Keratinocyte (primary cell): ENCODE results near the gene MRM2. TPM values are rescaled to one million over a fixed set of nuclear protein-coding genes. Genes with fewer than 3 reads are reported as not detected.

Experiments
- DNase-seq: peaks from one replicate; pipeline ENCODE4 v3.0.0-alpha.2; 2011; ENCODE audit warnings: low read depth, missing footprints, low spot score
- FAIRE-seq: peaks from 2 replicates; lab custom pipeline; 2011; peaks lifted over from hg19 to GRCh38; lab: Jason Lieb, UNC
- H2AFZ ChIP-seq: 2 replicates; pipeline ENCODE4 v1.6.0; 2012; ENCODE audit warnings: low read length, control low read depth, inconsistent platforms; ENCODE audit not compliant: control insufficient read depth
- H3K27ac ChIP-seq: 2 replicates; pipeline ENCODE4 v1.5.1; 2011; ENCODE audit warnings: low read length; ENCODE audit not compliant: control insufficient read depth, insufficient read depth
- H3K27me3 ChIP-seq: 3 replicates; pipeline ENCODE4 v1.6.0; 2011; ENCODE audit warnings: low read length; ENCODE audit not compliant: control insufficient read depth, insufficient read depth; ENCODE audit errors: extremely low read depth
- H3K36me3 ChIP-seq, 2 experiments: 2 replicates in 1 of 2; 3 replicates in 1 of 2; pipeline ENCODE4 v1.5.1; 2011; ENCODE audit warnings: low read length in 2 of 2, mild to moderate bottlenecking in 1 of 2; ENCODE audit not compliant: control insufficient read depth in 2 of 2, insufficient read depth in 2 of 2; ENCODE audit errors: extremely low read depth in 1 of 2
- H3K4me1 ChIP-seq: 3 replicates; pipeline ENCODE4 v1.5.1; 2011; ENCODE audit warnings: low read length; ENCODE audit not compliant: control insufficient read depth, insufficient read depth; ENCODE audit errors: extremely low read depth
- H3K4me2 ChIP-seq: 3 replicates; pipeline ENCODE4 v1.6.0; 2011; ENCODE audit warnings: low read depth, low read length; ENCODE audit not compliant: control insufficient read depth, insufficient read depth; ENCODE audit errors: extremely low read depth
- H3K4me3 ChIP-seq, 3 experiments: fragments of 200-600 bp in 1 of 3; sonication (generic) in 1 of 3; 2 replicates in 2 of 3; 3 replicates in 1 of 3; pipeline ENCODE4 v1.5.1; 2011 to 2016; ENCODE audit warnings: low read length in 3 of 3, mild to moderate bottlenecking in 3 of 3, control low read depth in 2 of 3, inconsistent platforms in 1 of 3, low read depth in 1 of 3, mixed read lengths in 1 of 3, mixed run types in 1 of 3, moderate library complexity in 1 of 3; ENCODE audit not compliant: control insufficient read depth in 2 of 3, insufficient read depth in 2 of 3; ENCODE audit errors: extremely low read depth in 1 of 3
- H3K79me2 ChIP-seq: 2 replicates; pipeline ENCODE4 v1.6.0; 2012; ENCODE audit warnings: low read length; ENCODE audit not compliant: control insufficient read depth, insufficient read depth
- H3K9ac ChIP-seq: 3 replicates; pipeline ENCODE4 v1.6.0; 2011; ENCODE audit warnings: low read length; ENCODE audit not compliant: control insufficient read depth, insufficient read depth; ENCODE audit errors: extremely low read depth
- H3K9me1 ChIP-seq: 3 replicates; pipeline ENCODE4 v1.6.0; 2011; ENCODE audit warnings: low read length; ENCODE audit not compliant: control insufficient read depth, insufficient read depth; ENCODE audit errors: extremely low read depth
- H3K9me3 ChIP-seq: 2 replicates; pipeline ENCODE4 v1.5.1; 2012; ENCODE audit warnings: low read depth, low read length; ENCODE audit not compliant: control insufficient read depth
- H4K20me1 ChIP-seq: 3 replicates; pipeline ENCODE4 v1.6.0; 2011; ENCODE audit warnings: low read length; ENCODE audit not compliant: control insufficient read depth, insufficient read depth; ENCODE audit errors: extremely low read depth
- CTCF ChIP-seq, 3 experiments: IDR thresholded peaks in 1 of 3; conservative IDR thresholded peaks in 1 of 3; optimal IDR thresholded peaks in 1 of 3; 2 replicates in 2 of 3; 3 replicates in 1 of 3; pipeline versions ENCODE3 to v1.5.1; 2011; ENCODE audit warnings: low read length in 3 of 3, mild to moderate bottlenecking in 3 of 3, moderate library complexity in 2 of 3, control low read depth in 1 of 3, inconsistent platforms in 1 of 3; ENCODE audit not compliant: insufficient read depth in 2 of 3; ENCODE audit errors: extremely low read depth in 1 of 3
- EZH2 ChIP-seq: IDR thresholded peaks from one replicate; pipeline ENCODE4 v1.6.1; 2012; ENCODE audit warnings: inconsistent platforms, mild to moderate bottlenecking, low read length, moderate library complexity
- dilution Hi-C: fragments of 300-500 bp; cut with MboI; formaldehyde crosslinking; loops from one replicate; pipeline ENCODE4 v1.7.0; 2020; ENCODE audit warnings: low sequenced_read_pairs; ENCODE audit not compliant: extremely low pct_ligation_motif_present
- polyA plus RNA-seq, 5 experiments: library from polyadenylated mRNA; depleted of rRNA in 3 of 5; stranded (reverse) in 3 of 5; stranded (forward) in 1 of 5; unstranded in 1 of 5; fragments of >200 nt; gene quantifications; 1 replicate in 1 of 5; 2 replicates in 3 of 5; 3 replicates in 1 of 5; pipeline versions ENCODE4 v1.2.1 to v1.2.3, GENCODE V29; 2011 to 2012; ENCODE audit warnings: missing spikeins in 2 of 5, low read depth in 1 of 5, low replicate concordance in 1 of 5

MRM2 gene
- polyA plus RNA-seq, 1 donor (not counting 4 experiments of a cell fraction or from before 2014, with no cell fraction given) = 21.5 TPM

- no peak for TF ChIP-seq CTCF (optimal IDR thresholded peaks at IDR 0.05 in 1 of 3, IDR thresholded peaks at IDR 0.05 in 1 of 3, conservative IDR thresholded peaks at IDR 0.05 in 1 of 3; ENCODE audit: extremely low read depth in 1 of 3, insufficient read depth in 2 of 3, low read length in 3 of 3)
- TF ChIP-seq EZH2 = no peak
- H3K4me2 ChIP-seq = no peak overlapping the region
- H3K79me2 ChIP-seq = no peaks in the 10 kb centered on the region
- H3K36me3 ChIP-seq = peaks cover 0 to 7% of the 10 kb centered on the region in 2 experiments
- no peak overlapping the region for H3K4me3 ChIP-seq
- FAIRE-seq (no peak), DNase-seq (no peak)
- no peak overlapping the region for H3K27ac ChIP-seq
- no peaks in the 10 kb centered on the region for H3K9me1 ChIP-seq
- no peaks in the 10 kb centered on the region for H3K27me3 ChIP-seq
- no peak overlapping the region for H3K9ac ChIP-seq
- H4K20me1 ChIP-seq = no peaks in the 10 kb centered on the region
- dilution Hi-C loops = no loop called here
- no peaks in the 10 kb centered on the region for H3K9me3 ChIP-seq
- H3K4me1 ChIP-seq = no peaks in the 10 kb centered on the region
- no peak overlapping the region for H2AFZ ChIP-seq
Measured at GRCh38 chr7:2276107-2276506, 34.1 kb upstream of the MRM2 start.

GRCh38 chr7:2275101-2275500 lies 33.1 kb upstream of the MRM2 start:
- dilution Hi-C loops = no loop called here
- Histone ChIP-seq H3K27me3 (no peaks in the 10 kb centered on the region), H3K27ac (no peak overlapping the region), H3K79me2 (no peaks in the 10 kb centered on the region), H3K9me1 (no peaks in the 10 kb centered on the region), H3K9me3 (no peaks in the 10 kb centered on the region), H3K4me1 (no peaks in the 10 kb centered on the region), H3K9ac (no peak overlapping the region), H4K20me1 (no peaks in the 10 kb centered on the region), H3K36me3 (peaks cover 0 to 7% of the 10 kb centered on the region in 2 experiments), H3K4me3 (no peak overlapping the region), H2AFZ (no peak overlapping the region), H3K4me2 (no peak overlapping the region)
- FAIRE-seq = no peak
- TF ChIP-seq EZH2 (no peak), CTCF (optimal IDR thresholded peaks at IDR 0.05 in 1 of 3, IDR thresholded peaks at IDR 0.05 in 1 of 3, conservative IDR thresholded peaks at IDR 0.05 in 1 of 3; ENCODE audit: extremely low read depth in 1 of 3, insufficient read depth in 2 of 3, low read length in 3 of 3) (no peak)
- DNase-seq = no peak
